NCI-H510A treated with DMSO at 0.1 percent for 48 hours (cell line): ENCODE data around the gene MAGEA3.
"Not testable (repeated sequence)": the region's sequence is repeated elsewhere in the genome, so short reads cannot be mapped to it uniquely, and the experiment has no call there.

Source experiments
- DNase-seq: peaks from one replicate; lab custom pipeline; 2025; lab: John Stamatoyannopoulos, UW

Gene MAGEA3

GRCh38 chrX:152697952-152698931 lies at the start of gene MAGEA3:
Gene MAGEA3 (plus strand): TSS chrX:152698794. CDS start chrX:152700833, 2,039 bp downstream.
- not testable (repeated sequence) for DNase-seq

GRCh38 chrX:152652060-152652459 lies 46.5 kb upstream of the MAGEA3 start:
- no peak for DNase-seq

- no peak for DNase-seq
These were observed 46.1 kb upstream of the MAGEA3 start for GRCh38 chrX:152652467-152652866.

GRCh38 chrX:152656087-152656486 lies 42.5 kb upstream of the MAGEA3 start:
- DNase-seq = no peak

- DNase-seq = no peak
These were observed 41.7 kb upstream of the MAGEA3 start for GRCh38 chrX:152656890-152657289.

GRCh38 chrX:152658302-152658701 lies 40.3 kb upstream of the MAGEA3 start:
- no peak for DNase-seq

GRCh38 chrX:152663086-152663485 lies 35.5 kb upstream of the MAGEA3 start:
- no peak for DNase-seq

- DNase-seq = no peak
These were observed 24.5 kb upstream of the MAGEA3 start for GRCh38 chrX:152674135-152674534.

GRCh38 chrX:152674652-152675051 lies 23.9 kb upstream of the MAGEA3 start:
- not testable (repeated sequence) for DNase-seq

- DNase-seq = not testable (repeated sequence)
These were observed 17.6 kb upstream of the MAGEA3 start for GRCh38 chrX:152681012-152681411.

- DNase-seq = not testable (repeated sequence)
These were observed 1.8 kb downstream of the MAGEA3 start for GRCh38 chrX:152700390-152700789.

- not testable (repeated sequence) for DNase-seq
These were observed 7.9 kb downstream of the MAGEA3 start for GRCh38 chrX:152706500-152706899.

GRCh38 chrX:152709173-152709572 lies 10.6 kb downstream of the MAGEA3 start, which contains the start of gene CSAG2:
Gene CSAG2 (minus strand): TSS chrX:152709273. CDS start chrX:152709112, 161 bp downstream.
- DNase-seq = not testable (repeated sequence)

- not testable (repeated sequence) for DNase-seq
These were observed 14.6 kb downstream of the MAGEA3 start for GRCh38 chrX:152713195-152713594.

- DNase-seq = not testable (repeated sequence)
These were observed 15.5 kb downstream of the MAGEA3 start, which contains the start of gene MAGEA2B for GRCh38 chrX:152713815-152714787. Gene MAGEA2B (plus strand): TSS chrX:152714628. CDS start chrX:152717107, 2,479 bp downstream.

GRCh38 chrX:152725409-152725808 lies 26.8 kb downstream of the MAGEA3 start:
- no peak for DNase-seq

GRCh38 chrX:152733261-152733975 lies 34.8 kb downstream of the MAGEA3 start, which contains the start of the genes CSAG1 and MAGEA12:
Gene CSAG1 (minus strand): TSS chrX:152733721. CDS start chrX:152732460, 1,261 bp downstream.
Gene MAGEA12 (plus strand): TSS chrX:152733757. CDS start chrX:152736162, 2,405 bp downstream.
- peak; percentile 60 for DNase-seq

GRCh38 chrX:152734143-152734858 lies 35.7 kb downstream of the MAGEA3 start:
- DNase-seq = not testable (repeated sequence)

GRCh38 chrX:152735101-152735500 lies 36.5 kb downstream of the MAGEA3 start:
- no peak for DNase-seq

GRCh38 chrX:152735860-152736511 lies 37.4 kb downstream of the MAGEA3 start:
- no peak for DNase-seq
